OCI-LY1 (cell line): ENCODE results near the gene TMEM186.

Source experiments
- EZH2 ChIP-seq: fragments of 200-600 bp; sonication (generic), shearing (Covaris generic); IDR thresholded peaks from 2 replicates; pipeline ENCODE4 v1.8.0; 2017; ENCODE audit warnings: borderline replicate concordance, mixed run types, mild to moderate bottlenecking, antibody characterized with exemption, low read length, moderate library complexity, mixed read lengths
- TF ChIP-seq, protein P1 (sequence below): fragments of 200-600 bp; sonication (generic), shearing (Covaris generic); IDR thresholded peaks from 2 replicates; pipeline ENCODE4 v1.5.1; 2017; ENCODE audit warnings: mild to moderate bottlenecking, antibody characterized with exemption, low read length, moderate library complexity, mixed read lengths

DNA sequence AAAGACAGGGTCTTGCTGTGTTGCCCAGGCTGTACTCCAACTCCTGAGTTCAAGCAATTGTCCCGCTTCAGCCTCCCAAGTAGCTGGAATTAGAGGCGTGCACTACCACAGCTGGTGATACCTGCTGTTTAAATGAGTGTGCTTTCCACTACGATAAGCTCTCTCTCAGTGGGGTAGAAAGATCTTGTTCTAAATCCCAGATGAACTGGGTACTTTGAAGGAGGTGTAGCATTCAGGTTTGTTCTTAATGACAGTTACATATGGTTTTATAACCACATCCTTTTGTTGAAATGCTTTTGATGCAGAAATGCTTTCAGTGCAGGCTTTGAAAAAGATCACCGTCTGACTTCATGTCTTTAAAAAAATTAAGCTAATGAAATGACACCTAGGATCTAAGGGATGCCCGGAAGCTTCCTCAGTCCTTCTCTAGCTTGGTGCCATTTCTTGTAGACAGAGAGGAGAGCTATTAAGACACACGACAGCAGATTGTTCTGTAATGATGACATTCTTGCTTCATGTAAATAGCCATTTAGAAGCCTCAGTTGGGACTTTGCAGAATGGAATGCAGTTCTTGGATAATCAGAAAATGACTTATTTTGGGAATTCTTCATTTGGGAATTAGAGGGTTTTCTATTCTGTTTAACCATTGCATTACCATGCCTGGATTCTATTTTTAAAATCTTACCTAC is 19.7 kb upstream of the TMEM186 start:
- TF ChIP-seq, protein P1, sequence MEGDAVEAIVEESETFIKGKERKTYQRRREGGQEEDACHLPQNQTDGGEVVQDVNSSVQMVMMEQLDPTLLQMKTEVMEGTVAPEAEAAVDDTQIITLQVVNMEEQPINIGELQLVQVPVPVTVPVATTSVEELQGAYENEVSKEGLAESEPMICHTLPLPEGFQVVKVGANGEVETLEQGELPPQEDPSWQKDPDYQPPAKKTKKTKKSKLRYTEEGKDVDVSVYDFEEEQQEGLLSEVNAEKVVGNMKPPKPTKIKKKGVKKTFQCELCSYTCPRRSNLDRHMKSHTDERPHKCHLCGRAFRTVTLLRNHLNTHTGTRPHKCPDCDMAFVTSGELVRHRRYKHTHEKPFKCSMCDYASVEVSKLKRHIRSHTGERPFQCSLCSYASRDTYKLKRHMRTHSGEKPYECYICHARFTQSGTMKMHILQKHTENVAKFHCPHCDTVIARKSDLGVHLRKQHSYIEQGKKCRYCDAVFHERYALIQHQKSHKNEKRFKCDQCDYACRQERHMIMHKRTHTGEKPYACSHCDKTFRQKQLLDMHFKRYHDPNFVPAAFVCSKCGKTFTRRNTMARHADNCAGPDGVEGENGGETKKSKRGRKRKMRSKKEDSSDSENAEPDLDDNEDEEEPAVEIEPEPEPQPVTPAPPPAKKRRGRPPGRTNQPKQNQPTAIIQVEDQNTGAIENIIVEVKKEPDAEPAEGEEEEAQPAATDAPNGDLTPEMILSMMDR = no peak
- TF ChIP-seq EZH2 = no peak
